Neural cell (in vitro differentiated cells): ENCODE results near the gene LRRC4. TPM values are rescaled to one million over a fixed set of nuclear protein-coding genes. Genes with fewer than 3 reads are reported as not detected.

ENCODE experiments used
- H2AFZ ChIP-seq: fragments of 200-600, 300-800 bp; sonication (generic), shearing (Covaris generic); 2 replicates; pipeline ENCODE4 v1.6.0; 2014; ENCODE audit warnings: low read depth, mild to moderate bottlenecking, antibody characterized with exemption, low read length, moderate library complexity
- H3F3A ChIP-seq: fragments of 200-600 bp; shearing (Covaris generic); 2 replicates; pipeline ENCODE4 v1.6.1; 2016; ENCODE audit warnings: mild to moderate bottlenecking, moderate library complexity, mixed read lengths, antibody characterized with exemption, low read length; ENCODE audit not compliant: insufficient read depth, poor library complexity, severe bottlenecking
- H3K27ac ChIP-seq: fragments of 200-600, 300-800 bp; sonication (generic), shearing (Covaris generic); 2 replicates; pipeline ENCODE4 v1.5.1; 2014; ENCODE audit warnings: mild to moderate bottlenecking, low read length, moderate library complexity
- H3K27me3 ChIP-seq: fragments of 300-800, 200-600 bp; sonication (generic), shearing (Covaris generic); 2 replicates; pipeline ENCODE4 v1.6.0; 2014; ENCODE audit warnings: mild to moderate bottlenecking, low read depth, low read length, moderate library complexity; ENCODE audit not compliant: insufficient read depth
- H3K36me3 ChIP-seq: fragments of 300-800, 200-600 bp; sonication (generic), shearing (Covaris generic); 2 replicates; pipeline ENCODE4 v1.5.1; 2014; ENCODE audit warnings: mild to moderate bottlenecking, antibody characterized with exemption, low read length, moderate library complexity; ENCODE audit not compliant: insufficient read depth
- H3K4me2 ChIP-seq: fragments of 300-800, 200-600 bp; sonication (generic), shearing (Covaris generic); 2 replicates; pipeline ENCODE4 v1.6.0; 2014; ENCODE audit warnings: mild to moderate bottlenecking, low read length
- H3K4me3 ChIP-seq: fragments of 300-800, 200-600 bp; sonication (generic), shearing (Covaris generic); 2 replicates; pipeline ENCODE4 v1.5.1; 2014; ENCODE audit warnings: mild to moderate bottlenecking, low read length, moderate library complexity
- H3K79me2 ChIP-seq: fragments of 200-600 bp; shearing (Covaris generic); replicated peaks from 2 replicates; pipeline ENCODE4 v1.6.0; 2014; ENCODE audit warnings: mild to moderate bottlenecking, low read length, moderate library complexity; ENCODE audit not compliant: insufficient read depth
- H3K9ac ChIP-seq: fragments of 300-800, 200-600 bp; sonication (generic), shearing (Covaris generic); 2 replicates; pipeline ENCODE4 v1.6.1; 2016; ENCODE audit warnings: mild to moderate bottlenecking, low read length, mixed read lengths
- H3K9me2 ChIP-seq: fragments of 200-600 bp; shearing (Covaris generic); 2 replicates; pipeline ENCODE4 v1.6.1; 2016; ENCODE audit warnings: mild to moderate bottlenecking, low read length, mixed read lengths; ENCODE audit not compliant: insufficient read depth
- H3K9me3 ChIP-seq: fragments of 200-600, 300-800 bp; sonication (generic), shearing (Covaris generic); 2 replicates; pipeline ENCODE4 v1.6.1; 2016; ENCODE audit warnings: mild to moderate bottlenecking, mixed run types, low read length, moderate library complexity, mixed read lengths
- H4K20me1 ChIP-seq: fragments of 200-600 bp; shearing (Covaris generic); 2 replicates; pipeline ENCODE4 v1.6.1; 2016; ENCODE audit warnings: mild to moderate bottlenecking, mixed run types; ENCODE audit not compliant: insufficient read depth
- EP300 ChIP-seq: fragments of 450-650 bp; conservative IDR thresholded peaks from 2 replicates; pipeline ENCODE4 v1.6.1; 2014; ENCODE audit warnings: antibody characterized with exemption, mild to moderate bottlenecking, moderate library complexity; ENCODE audit not compliant: poor library complexity, severe bottlenecking
- EZH2 ChIP-seq: fragments of 200-600, 300-800 bp; shearing (Covaris generic), sonication (generic); IDR thresholded peaks from 2 replicates; pipeline ENCODE4 v1.6.1; 2014; ENCODE audit warnings: antibody characterized with exemption, low read length, borderline replicate concordance, mild to moderate bottlenecking; ENCODE audit not compliant: insufficient read depth, poor library complexity, severe bottlenecking
- MXI1 ChIP-seq: fragments of 450-650 bp; conservative IDR thresholded peaks from 2 replicates; pipeline ENCODE4 v1.6.1; 2014; ENCODE audit warnings: antibody characterized with exemption, mild to moderate bottlenecking; ENCODE audit not compliant: poor library complexity, severe bottlenecking
- POLR2AphosphoS5 ChIP-seq: IDR thresholded peaks from 2 replicates; pipeline ENCODE4 v1.6.1; 2012
- RAD21 ChIP-seq: fragments of 450-650 bp; conservative IDR thresholded peaks from 2 replicates; pipeline ENCODE4 v1.6.1; 2014; ENCODE audit warnings: antibody characterized with exemption, mild to moderate bottlenecking, moderate library complexity
- SMC3 ChIP-seq: fragments of 450-650 bp; conservative IDR thresholded peaks from 2 replicates; pipeline ENCODE4 v1.6.1; 2014; ENCODE audit warnings: antibody characterized with exemption, mild to moderate bottlenecking, moderate library complexity; ENCODE audit not compliant: poor library complexity
- TAF1 ChIP-seq: IDR thresholded peaks from 2 replicates; pipeline ENCODE4 v1.6.1; 2012; ENCODE audit warnings: low read depth
- polyA plus RNA-seq: library from polyadenylated mRNA; depleted of rRNA; stranded (reverse); fragments of >200 nt; gene quantifications from 2 replicates; pipeline ENCODE4 v1.2.3, GENCODE V29; 2014
- TF ChIP-seq, protein P1 (sequence below): fragments of 450-650 bp; IDR thresholded peaks from 2 replicates; pipeline ENCODE4 v1.5.1; 2014; ENCODE audit warnings: antibody characterized with exemption, mild to moderate bottlenecking, moderate library complexity; ENCODE audit not compliant: poor library complexity, severe bottlenecking
- TF ChIP-seq, protein P2 (sequence below): IDR thresholded peaks from 2 replicates; pipeline ENCODE4 v1.6.1; 2012; ENCODE audit warnings: borderline replicate concordance

Gene LRRC4
- polyA plus RNA-seq, 1 donor from 2014 or later, result 15.7 TPM

DNA sequence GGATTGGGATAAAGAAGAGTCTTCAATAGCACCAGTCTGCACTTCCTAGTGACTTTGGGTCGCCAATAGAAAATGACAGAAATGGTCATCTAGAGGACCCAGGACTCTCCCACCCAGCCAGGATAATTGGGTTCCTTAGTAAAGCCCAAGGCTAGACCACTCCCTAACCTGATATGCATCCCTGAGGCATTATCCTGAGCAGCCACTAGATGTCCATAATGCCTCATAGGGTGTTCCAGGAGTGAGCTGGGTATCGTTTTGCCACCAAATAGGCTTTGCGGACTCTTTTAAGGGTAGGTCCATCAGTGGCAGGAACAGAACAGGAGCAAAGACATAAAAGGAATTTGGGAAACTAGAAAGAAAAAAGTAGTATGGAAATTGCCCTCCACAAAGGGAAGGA, 4.5 kb upstream of the LRRC4 start:
- peaks cover under 1% of the 10 kb centered on the region for H3K79me2 ChIP-seq
- no peaks in the 10 kb centered on the region for H3K27me3 ChIP-seq
- no peak overlapping the region for H3K27ac ChIP-seq
- no peak overlapping the region for H3K4me2 ChIP-seq
- no peaks in the 10 kb centered on the region for H3F3A ChIP-seq
- no peaks in the 10 kb centered on the region for H3K9me2 ChIP-seq
- no peaks in the 10 kb centered on the region for H3K9me3 ChIP-seq
- H3K4me3 ChIP-seq, result no peak overlapping the region
- TF ChIP-seq RAD21 (peak; percentile 81), MXI1 (no peak), EP300 (no peak), SMC3 (peak; percentile 83), TAF1 (no peak)
- TF ChIP-seq, protein P1, sequence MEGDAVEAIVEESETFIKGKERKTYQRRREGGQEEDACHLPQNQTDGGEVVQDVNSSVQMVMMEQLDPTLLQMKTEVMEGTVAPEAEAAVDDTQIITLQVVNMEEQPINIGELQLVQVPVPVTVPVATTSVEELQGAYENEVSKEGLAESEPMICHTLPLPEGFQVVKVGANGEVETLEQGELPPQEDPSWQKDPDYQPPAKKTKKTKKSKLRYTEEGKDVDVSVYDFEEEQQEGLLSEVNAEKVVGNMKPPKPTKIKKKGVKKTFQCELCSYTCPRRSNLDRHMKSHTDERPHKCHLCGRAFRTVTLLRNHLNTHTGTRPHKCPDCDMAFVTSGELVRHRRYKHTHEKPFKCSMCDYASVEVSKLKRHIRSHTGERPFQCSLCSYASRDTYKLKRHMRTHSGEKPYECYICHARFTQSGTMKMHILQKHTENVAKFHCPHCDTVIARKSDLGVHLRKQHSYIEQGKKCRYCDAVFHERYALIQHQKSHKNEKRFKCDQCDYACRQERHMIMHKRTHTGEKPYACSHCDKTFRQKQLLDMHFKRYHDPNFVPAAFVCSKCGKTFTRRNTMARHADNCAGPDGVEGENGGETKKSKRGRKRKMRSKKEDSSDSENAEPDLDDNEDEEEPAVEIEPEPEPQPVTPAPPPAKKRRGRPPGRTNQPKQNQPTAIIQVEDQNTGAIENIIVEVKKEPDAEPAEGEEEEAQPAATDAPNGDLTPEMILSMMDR, result peak; percentile 82
- H2AFZ ChIP-seq, result no peak overlapping the region
- no peaks in the 10 kb centered on the region for H4K20me1 ChIP-seq
- H3K9ac ChIP-seq, result no peak overlapping the region
- H3K36me3 ChIP-seq, result no peaks in the 10 kb centered on the region

DNA sequence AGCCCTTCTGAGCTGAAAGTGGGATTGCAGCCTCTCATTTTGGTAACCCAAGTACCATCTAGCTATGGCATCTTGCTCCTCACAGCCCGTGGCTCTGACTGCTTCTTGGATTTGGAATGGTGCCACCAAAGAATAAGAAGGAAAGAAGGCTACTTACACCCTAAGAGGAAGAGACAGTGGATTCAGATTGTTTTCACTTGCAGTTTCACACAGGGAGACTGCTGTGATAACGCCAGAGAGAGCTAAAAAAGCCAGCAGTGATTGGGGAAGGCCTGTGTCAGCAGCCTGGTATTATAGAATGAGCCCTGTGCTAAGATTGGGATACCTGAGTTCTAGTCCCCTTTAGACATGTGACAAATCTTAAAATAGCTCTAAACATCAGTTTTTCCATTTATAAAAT, 3.6 kb upstream of the LRRC4 start:
- Histone ChIP-seq H3K9me3 (no peaks in the 10 kb centered on the region), H3K79me2 (peaks cover 9% of the 10 kb centered on the region), H3K27ac (no peak overlapping the region), H3K9me2 (no peaks in the 10 kb centered on the region), H4K20me1 (no peaks in the 10 kb centered on the region), H3K4me2 (no peak overlapping the region), H2AFZ (no peak overlapping the region), H3K36me3 (no peaks in the 10 kb centered on the region), H3F3A (no peaks in the 10 kb centered on the region), H3K27me3 (no peaks in the 10 kb centered on the region), H3K9ac (no peak overlapping the region), H3K4me3 (no peak overlapping the region)
- TF ChIP-seq SMC3 (no peak), POLR2AphosphoS5 (no peak), TAF1 (no peak), EZH2 (no peak), RAD21 (no peak), MXI1 (no peak), EP300 (no peak)
- TF ChIP-seq, protein P2, sequence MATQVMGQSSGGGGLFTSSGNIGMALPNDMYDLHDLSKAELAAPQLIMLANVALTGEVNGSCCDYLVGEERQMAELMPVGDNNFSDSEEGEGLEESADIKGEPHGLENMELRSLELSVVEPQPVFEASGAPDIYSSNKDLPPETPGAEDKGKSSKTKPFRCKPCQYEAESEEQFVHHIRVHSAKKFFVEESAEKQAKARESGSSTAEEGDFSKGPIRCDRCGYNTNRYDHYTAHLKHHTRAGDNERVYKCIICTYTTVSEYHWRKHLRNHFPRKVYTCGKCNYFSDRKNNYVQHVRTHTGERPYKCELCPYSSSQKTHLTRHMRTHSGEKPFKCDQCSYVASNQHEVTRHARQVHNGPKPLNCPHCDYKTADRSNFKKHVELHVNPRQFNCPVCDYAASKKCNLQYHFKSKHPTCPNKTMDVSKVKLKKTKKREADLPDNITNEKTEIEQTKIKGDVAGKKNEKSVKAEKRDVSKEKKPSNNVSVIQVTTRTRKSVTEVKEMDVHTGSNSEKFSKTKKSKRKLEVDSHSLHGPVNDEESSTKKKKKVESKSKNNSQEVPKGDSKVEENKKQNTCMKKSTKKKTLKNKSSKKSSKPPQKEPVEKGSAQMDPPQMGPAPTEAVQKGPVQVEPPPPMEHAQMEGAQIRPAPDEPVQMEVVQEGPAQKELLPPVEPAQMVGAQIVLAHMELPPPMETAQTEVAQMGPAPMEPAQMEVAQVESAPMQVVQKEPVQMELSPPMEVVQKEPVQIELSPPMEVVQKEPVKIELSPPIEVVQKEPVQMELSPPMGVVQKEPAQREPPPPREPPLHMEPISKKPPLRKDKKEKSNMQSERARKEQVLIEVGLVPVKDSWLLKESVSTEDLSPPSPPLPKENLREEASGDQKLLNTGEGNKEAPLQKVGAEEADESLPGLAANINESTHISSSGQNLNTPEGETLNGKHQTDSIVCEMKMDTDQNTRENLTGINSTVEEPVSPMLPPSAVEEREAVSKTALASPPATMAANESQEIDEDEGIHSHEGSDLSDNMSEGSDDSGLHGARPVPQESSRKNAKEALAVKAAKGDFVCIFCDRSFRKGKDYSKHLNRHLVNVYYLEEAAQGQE, result no peak
- TF ChIP-seq, protein P1, result no peak
